ENCODE measurements around the gene CDKAL1. TPM values are rescaled to one million over a fixed set of nuclear protein-coding genes. Genes with fewer than 3 reads are reported as not detected.
A peak's percentile ranks its signal among the peaks of the same experiment; 100 is the strongest.

Gene CDKAL1
- total RNA-seq, 6 experiments from 2014 or later = 9.2 to 14.3 (median 11.9) TPM

GRCh38 chr6:20965276-20965675, 431.0 kb downstream of the CDKAL1 start:
- Mint-ChIP-seq H3K27me3 (ENCODE audit: insufficient read depth) (no peaks in the 10 kb centered on the region), H3K4me3 (no peak overlapping the region), H3K4me1 (ENCODE audit: low read depth) (no peaks in the 10 kb centered on the region), H3K36me3 (ENCODE audit: low read depth) (peaks cover 12% of the 10 kb centered on the region), H3K9me3 (peaks cover 6% of the 10 kb centered on the region; the same call in 1 of the 2 replicates), H3K27ac (no peak overlapping the region)
- no peak for TF ChIP-seq CTCF (IDR thresholded peaks at IDR 0.05)
- no peak for DNase-seq

GRCh38 chr6:20965915-20966314, 431.7 kb downstream of the CDKAL1 start:
- no peak for TF ChIP-seq CTCF (IDR thresholded peaks at IDR 0.05)
- Mint-ChIP-seq H3K9me3 (peaks cover 6% of the 10 kb centered on the region; the same call in 1 of the 2 replicates), H3K4me1 (ENCODE audit: low read depth) (no peaks in the 10 kb centered on the region), H3K27me3 (ENCODE audit: insufficient read depth) (peaks cover 2% of the 10 kb centered on the region; the same call in 1 of the 2 replicates), H3K27ac (no peak overlapping the region), H3K4me3 (no peak overlapping the region), H3K36me3 (ENCODE audit: low read depth) (peaks cover 11% of the 10 kb centered on the region)
- DNase-seq = no peak

GRCh38 chr6:20969551-20969950, 435.3 kb downstream of the CDKAL1 start:
- Mint-ChIP-seq H3K27ac (no peak overlapping the region), H3K27me3 (ENCODE audit: insufficient read depth) (peaks cover 2% of the 10 kb centered on the region; the same call in 1 of the 2 replicates), H3K9me3 (peaks cover 6% of the 10 kb centered on the region; the same call in 1 of the 2 replicates), H3K36me3 (ENCODE audit: low read depth) (peaks cover 8% of the 10 kb centered on the region; the same call in 1 of the 2 replicates), H3K4me1 (ENCODE audit: low read depth) (no peaks in the 10 kb centered on the region), H3K4me3 (no peak overlapping the region)
- no peak for TF ChIP-seq CTCF (IDR thresholded peaks at IDR 0.05)
- DNase-seq = no peak

- no peak for DNase-seq
- TF ChIP-seq CTCF (IDR thresholded peaks at IDR 0.05) = no peak
- peaks cover 13% of the 10 kb centered on the region for H3K4me1 Mint-ChIP-seq (ENCODE audit: low read depth)
- H3K27ac Mint-ChIP-seq = no peak overlapping the region
- no peak overlapping the region for H3K4me3 Mint-ChIP-seq
- H3K9me3 Mint-ChIP-seq = no peaks in the 10 kb centered on the region
- H3K27me3 Mint-ChIP-seq (ENCODE audit: insufficient read depth) = no peaks in the 10 kb centered on the region
- no peaks in the 10 kb centered on the region for H3K36me3 Mint-ChIP-seq (ENCODE audit: low read depth)
Measured at GRCh38 chr6:20976391-20976918, 442.2 kb downstream of the CDKAL1 start.

GRCh38 chr6:20978151-20978614, 443.9 kb downstream of the CDKAL1 start:
- H3K4me3 Mint-ChIP-seq = peak overlapping the region; percentile 50
- H3K27ac Mint-ChIP-seq = peak overlapping the region; percentile 48
- no peaks in the 10 kb centered on the region for H3K27me3 Mint-ChIP-seq (ENCODE audit: insufficient read depth)
- H3K36me3 Mint-ChIP-seq (ENCODE audit: low read depth) = no peaks in the 10 kb centered on the region
- TF ChIP-seq CTCF (IDR thresholded peaks at IDR 0.05) = no peak
- H3K9me3 Mint-ChIP-seq = no peaks in the 10 kb centered on the region
- DNase-seq = peak; percentile 44
- H3K4me1 Mint-ChIP-seq (ENCODE audit: low read depth) = peaks cover 13% of the 10 kb centered on the region
